Subcutaneous abdominal adipose tissue (tissue), 5 donors: ENCODE results near the gene AOAH.

Source experiments
- H3K27ac ChIP-seq: one replicate; pipeline ENCODE4 v1.7.0; 2013; ENCODE audit warnings: low read depth, mild to moderate bottlenecking, inconsistent platforms, low read length, moderate library complexity
- H3K27me3 ChIP-seq, 5 donors: one replicate each; pipeline ENCODE4 v1.7.0; 2013; ENCODE audit warnings: low read length in 5 of 5, inconsistent platforms in 1 of 5; ENCODE audit not compliant: control insufficient read depth in 5 of 5, insufficient read depth in 4 of 5
- H3K36me3 ChIP-seq, 5 donors: one replicate each; pipeline ENCODE4 v1.7.0; 2013; ENCODE audit warnings: low read length in 5 of 5; ENCODE audit not compliant: control insufficient read depth in 5 of 5, insufficient read depth in 5 of 5
- H3K4me1 ChIP-seq, 5 donors: one replicate each; pipeline ENCODE4 v1.7.0; 2013; ENCODE audit warnings: low read length in 5 of 5, mild to moderate bottlenecking in 3 of 5, moderate library complexity in 1 of 5; ENCODE audit not compliant: control insufficient read depth in 5 of 5, insufficient read depth in 5 of 5
- H3K4me3 ChIP-seq, 5 donors: one replicate each; pipeline ENCODE4 v1.7.0; 2013; ENCODE audit warnings: low read length in 5 of 5, low read depth in 1 of 5
- H3K9ac ChIP-seq, 5 donors: one replicate each; pipeline ENCODE4 v1.7.0; 2013; ENCODE audit warnings: low read length in 5 of 5, mild to moderate bottlenecking in 4 of 5, moderate library complexity in 3 of 5
- H3K9me3 ChIP-seq, 5 donors: one replicate each; pipeline ENCODE4 v1.7.0; 2013; ENCODE audit warnings: low read length in 5 of 5; ENCODE audit not compliant: control insufficient read depth in 5 of 5
- donor health status: healthy.
- donor health status: healthy.
- donor health status: healthy.
- donor health status: healthy.
- donor health status: healthy.

AOAH gene

GRCh38 chr7:36723951-36724664 lies at the start of gene AOAH:
TSS of gene AOAH (minus strand) at chr7:36724494. CDS start at chr7:36724148, 346 bp downstream.
- peak within 1 kb of the TSS in 3 of 5 donors; percentile 34 to 61 (median 45) for H3K4me3 ChIP-seq
- peaks cover 0 to under 1% (median 0%) of the 10 kb centered on the region in 5 donors for H3K9me3 ChIP-seq
- no peak within 1 kb of the TSS for H3K9ac ChIP-seq
- no peak within 1 kb of the TSS for H3K27ac ChIP-seq
- H3K27me3 ChIP-seq: no peaks in the 10 kb centered on the region
- peaks cover 0 to 20% (median 1%) of the 10 kb centered on the region in 5 donors for H3K4me1 ChIP-seq
- H3K36me3 ChIP-seq: no peaks in the 10 kb centered on the region

GRCh38 chr7:36766451-36766850 lies 42.2 kb upstream of the AOAH start:
- H3K4me1 ChIP-seq: no peaks in the 10 kb centered on the region
- H3K4me3 ChIP-seq: no peak overlapping the region
- H3K9me3 ChIP-seq: no peaks in the 10 kb centered on the region
- no peak overlapping the region for H3K27ac ChIP-seq
- no peak overlapping the region for H3K9ac ChIP-seq
- H3K27me3 ChIP-seq: no peaks in the 10 kb centered on the region
- no peaks in the 10 kb centered on the region for H3K36me3 ChIP-seq

- Histone ChIP-seq H3K4me1 (no peaks in the 10 kb centered on the region), H3K4me3 (no peak overlapping the region), H3K9me3 (no peaks in the 10 kb centered on the region), H3K27me3 (no peaks in the 10 kb centered on the region), H3K27ac (no peak overlapping the region), H3K36me3 (no peaks in the 10 kb centered on the region), H3K9ac (no peak overlapping the region)
Observed at GRCh38 chr7:36765605-36766004, 41.3 kb upstream of the AOAH start.

GRCh38 chr7:36764929-36765328 lies 40.6 kb upstream of the AOAH start:
- Histone ChIP-seq H3K4me3 (no peak overlapping the region), H3K27me3 (no peaks in the 10 kb centered on the region), H3K4me1 (no peaks in the 10 kb centered on the region), H3K27ac (no peak overlapping the region), H3K36me3 (no peaks in the 10 kb centered on the region), H3K9me3 (no peaks in the 10 kb centered on the region), H3K9ac (no peak overlapping the region)

- H3K4me3 ChIP-seq: no peak overlapping the region
- H3K27me3 ChIP-seq: no peaks in the 10 kb centered on the region
- no peak overlapping the region for H3K27ac ChIP-seq
- H3K9me3 ChIP-seq: no peaks in the 10 kb centered on the region
- no peaks in the 10 kb centered on the region for H3K4me1 ChIP-seq
- H3K9ac ChIP-seq: no peak overlapping the region
- H3K36me3 ChIP-seq: no peaks in the 10 kb centered on the region
Observed at GRCh38 chr7:36763132-36763816, 39.0 kb upstream of the AOAH start.

GRCh38 chr7:36762394-36762793 lies 38.1 kb upstream of the AOAH start:
- Histone ChIP-seq H3K4me1 (no peaks in the 10 kb centered on the region), H3K27ac (no peak overlapping the region), H3K4me3 (no peak overlapping the region), H3K36me3 (no peaks in the 10 kb centered on the region), H3K27me3 (no peaks in the 10 kb centered on the region), H3K9me3 (no peaks in the 10 kb centered on the region), H3K9ac (no peak overlapping the region)

GRCh38 chr7:36761835-36762234 lies 37.5 kb upstream of the AOAH start:
- no peaks in the 10 kb centered on the region for H3K4me1 ChIP-seq
- no peak overlapping the region for H3K4me3 ChIP-seq
- H3K27me3 ChIP-seq: no peaks in the 10 kb centered on the region
- H3K36me3 ChIP-seq: no peaks in the 10 kb centered on the region
- H3K27ac ChIP-seq: no peak overlapping the region
- no peak overlapping the region for H3K9ac ChIP-seq
- no peaks in the 10 kb centered on the region for H3K9me3 ChIP-seq

- H3K9me3 ChIP-seq: no peaks in the 10 kb centered on the region
- no peaks in the 10 kb centered on the region for H3K36me3 ChIP-seq
- H3K4me1 ChIP-seq: no peaks in the 10 kb centered on the region
- no peak overlapping the region for H3K4me3 ChIP-seq
- no peaks in the 10 kb centered on the region for H3K27me3 ChIP-seq
- H3K9ac ChIP-seq: no peak overlapping the region
- no peak overlapping the region for H3K27ac ChIP-seq
Observed at GRCh38 chr7:36760856-36761762, 36.8 kb upstream of the AOAH start.

- no peak overlapping the region for H3K27ac ChIP-seq
- H3K4me1 ChIP-seq: no peaks in the 10 kb centered on the region
- H3K4me3 ChIP-seq: no peak overlapping the region
- H3K9me3 ChIP-seq: no peaks in the 10 kb centered on the region
- no peaks in the 10 kb centered on the region for H3K36me3 ChIP-seq
- no peak overlapping the region for H3K9ac ChIP-seq
- no peaks in the 10 kb centered on the region for H3K27me3 ChIP-seq
Observed at GRCh38 chr7:36758879-36759278, 34.6 kb upstream of the AOAH start.

- no peak overlapping the region for H3K9ac ChIP-seq
- no peaks in the 10 kb centered on the region for H3K36me3 ChIP-seq
- H3K4me1 ChIP-seq: no peaks in the 10 kb centered on the region
- H3K9me3 ChIP-seq: no peaks in the 10 kb centered on the region
- no peaks in the 10 kb centered on the region for H3K27me3 ChIP-seq
- H3K27ac ChIP-seq: no peak overlapping the region
- no peak overlapping the region for H3K4me3 ChIP-seq
Observed at GRCh38 chr7:36755484-36755883, 31.2 kb upstream of the AOAH start.
